HepG2 (cell line): ENCODE data around the gene RNF114. TPM values are rescaled to one million over a fixed set of nuclear protein-coding genes. Genes with fewer than 3 reads are reported as not detected.

Source experiments
- CREB3 ChIP-seq: sonication (generic); formaldehyde crosslinking; IDR thresholded peaks from 2 replicates; pipeline ENCODE4 v1.5.0; 2020; ENCODE audit warnings: missing genetic modification reagents
- DDIT3 ChIP-seq: sonication (generic); formaldehyde crosslinking; IDR thresholded peaks from 2 replicates; pipeline ENCODE4 v1.4.0; 2020; ENCODE audit warnings: mild to moderate bottlenecking, missing genetic modification reagents
- EHMT2 ChIP-seq: fragments of 200-600 bp; sonication (generic); IDR thresholded peaks from 2 replicates; pipeline ENCODE4 v1.7.0; 2017; ENCODE audit warnings: antibody characterized with exemption, low read depth, low read length, borderline replicate concordance
- FLYWCH1 ChIP-seq: sonication (generic); formaldehyde crosslinking; IDR thresholded peaks from 2 replicates; pipeline ENCODE4 v1.8.1; 2023; ENCODE audit warnings: mild to moderate bottlenecking, missing genetic modification reagents
- GATAD1 ChIP-seq: IDR thresholded peaks from 2 replicates; pipeline ENCODE4 v1.6.1; 2016; ENCODE audit warnings: missing genetic modification reagents, missing compliant biosample characterization
- HOXA9 ChIP-seq: sonication (generic); formaldehyde crosslinking; IDR thresholded peaks from 2 replicates; pipeline ENCODE4 v1.8.1; 2022; ENCODE audit warnings: missing genetic modification reagents, mild to moderate bottlenecking, moderate library complexity, borderline replicate concordance
- MLX ChIP-seq: IDR thresholded peaks from 2 replicates; pipeline ENCODE4 v1.6.1; 2016
- NCOR1 ChIP-seq: fragments of 200-600 bp; sonication (generic); IDR thresholded peaks from 2 replicates; pipeline ENCODE4 v1.7.0; 2017; ENCODE audit warnings: antibody characterized with exemption, low read length, borderline replicate concordance
- RFX1 ChIP-seq: fragments of 450-650 bp; IDR thresholded peaks from 2 replicates; pipeline ENCODE4 v1.6.1; 2017
- SAP130 ChIP-seq: IDR thresholded peaks from 2 replicates; pipeline ENCODE4 v1.6.1; 2016; ENCODE audit warnings: low read depth
- ZEB1 ChIP-seq: IDR thresholded peaks from 2 replicates; pipeline ENCODE4 v1.6.1; 2012; ENCODE audit warnings: mild to moderate bottlenecking, low read depth, inconsistent platforms; ENCODE audit not compliant: insufficient replicate concordance
- ZNF382 ChIP-seq: sonication (generic); formaldehyde crosslinking; IDR thresholded peaks from 2 replicates; pipeline ENCODE4 v1.5.0; 2020; ENCODE audit warnings: missing genetic modification reagents, mild to moderate bottlenecking, borderline replicate concordance
- ZNF512 ChIP-seq: sonication (generic); formaldehyde crosslinking; IDR thresholded peaks from 2 replicates; pipeline ENCODE4 v1.4.0; 2020; ENCODE audit warnings: mild to moderate bottlenecking, missing genetic modification reagents
- ZNF589 ChIP-seq: sonication (generic); formaldehyde crosslinking; conservative IDR thresholded peaks from 2 replicates; pipeline ENCODE4 v1.8.0; 2022; ENCODE audit warnings: mild to moderate bottlenecking, moderate library complexity, missing genetic modification reagents
- ZNF639 ChIP-seq: conservative IDR thresholded peaks from 2 replicates; pipeline ENCODE4 v1.6.1; 2018; ENCODE audit warnings: missing genetic modification reagents
- ZNF660 ChIP-seq: sonication (generic); formaldehyde crosslinking; IDR thresholded peaks from 2 replicates; pipeline ENCODE4 v1.5.1; 2020; ENCODE audit warnings: mild to moderate bottlenecking, low read depth, missing genetic modification reagents, borderline replicate concordance
- polyA plus RNA-seq, 8 experiments: library from polyadenylated mRNA; depleted of rRNA in 3 of 8; stranded (reverse) in 7 of 8; unstranded in 1 of 8; fragments of >200 nt; fragmentation: Illumina TruSeq in 4 of 8; extraction: Trizol in 4 of 8; gene quantifications; 2 replicates each; pipeline versions ENCODE4 v1.2.1 to v1.2.3, GENCODE V29; 2011 to 2016; ENCODE audit warnings: low read depth in 4 of 8, missing spikeins in 1 of 8, mixed read lengths in 1 of 8; ENCODE audit not compliant: insufficient read depth in 1 of 8
- total RNA-seq, 5 experiments: library from RNA; depleted of rRNA; stranded (reverse); fragments of >200 nt; fragmentation: Illumina TruSeq; extraction: Trizol; gene quantifications; 2 replicates each; pipeline ENCODE4 v1.2.3, GENCODE V29; 2016; ENCODE audit warnings: low read depth in 1 of 5
- TF ChIP-seq, protein P1 (sequence below): sonication (generic); formaldehyde crosslinking; IDR thresholded peaks from 2 replicates; pipeline ENCODE4 v1.4.0; 2020; ENCODE audit warnings: mild to moderate bottlenecking, low read depth, missing genetic modification reagents
- TF ChIP-seq, protein P2 (sequence below): sonication (generic); formaldehyde crosslinking; IDR thresholded peaks from 2 replicates; pipeline ENCODE4 v1.5.0; 2020; ENCODE audit warnings: mild to moderate bottlenecking, missing genetic modification reagents, borderline replicate concordance

RNF114 gene
- total and polyA plus RNA-seq, 2 of the 13 experiments (the other 11 are each of a cell fraction or from before 2014, with no cell fraction given): 119 to 126 TPM

- TF ChIP-seq ZNF639 (no peak), GATAD1 (CRISPR knock-in tag) (peak; percentile 43; the same call in 1 of the 2 replicates), ZNF512 (no peak), ZNF660 (CRISPR knock-in tag) (no peak), ZEB1 (no peak), RFX1 (no peak), HOXA9 (CRISPR knock-in tag) (no peak), ZNF589 (CRISPR knock-in tag) (no peak), ZNF382 (CRISPR knock-in tag) (no peak), CREB3 (no peak), SAP130 (CRISPR knock-in tag) (peak; percentile 67; the same call in 1 of the 2 replicates), FLYWCH1 (no peak), NCOR1 (no peak), DDIT3 (no peak), EHMT2 (no peak), MLX (CRISPR knock-in tag) (no peak; the same call in 1 of the 2 replicates)
- TF ChIP-seq, protein P1, sequence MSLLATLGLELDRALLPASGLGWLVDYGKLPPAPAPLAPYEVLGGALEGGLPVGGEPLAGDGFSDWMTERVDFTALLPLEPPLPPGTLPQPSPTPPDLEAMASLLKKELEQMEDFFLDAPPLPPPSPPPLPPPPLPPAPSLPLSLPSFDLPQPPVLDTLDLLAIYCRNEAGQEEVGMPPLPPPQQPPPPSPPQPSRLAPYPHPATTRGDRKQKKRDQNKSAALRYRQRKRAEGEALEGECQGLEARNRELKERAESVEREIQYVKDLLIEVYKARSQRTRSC (CRISPR knock-in tag): no peak
- TF ChIP-seq, protein P2, sequence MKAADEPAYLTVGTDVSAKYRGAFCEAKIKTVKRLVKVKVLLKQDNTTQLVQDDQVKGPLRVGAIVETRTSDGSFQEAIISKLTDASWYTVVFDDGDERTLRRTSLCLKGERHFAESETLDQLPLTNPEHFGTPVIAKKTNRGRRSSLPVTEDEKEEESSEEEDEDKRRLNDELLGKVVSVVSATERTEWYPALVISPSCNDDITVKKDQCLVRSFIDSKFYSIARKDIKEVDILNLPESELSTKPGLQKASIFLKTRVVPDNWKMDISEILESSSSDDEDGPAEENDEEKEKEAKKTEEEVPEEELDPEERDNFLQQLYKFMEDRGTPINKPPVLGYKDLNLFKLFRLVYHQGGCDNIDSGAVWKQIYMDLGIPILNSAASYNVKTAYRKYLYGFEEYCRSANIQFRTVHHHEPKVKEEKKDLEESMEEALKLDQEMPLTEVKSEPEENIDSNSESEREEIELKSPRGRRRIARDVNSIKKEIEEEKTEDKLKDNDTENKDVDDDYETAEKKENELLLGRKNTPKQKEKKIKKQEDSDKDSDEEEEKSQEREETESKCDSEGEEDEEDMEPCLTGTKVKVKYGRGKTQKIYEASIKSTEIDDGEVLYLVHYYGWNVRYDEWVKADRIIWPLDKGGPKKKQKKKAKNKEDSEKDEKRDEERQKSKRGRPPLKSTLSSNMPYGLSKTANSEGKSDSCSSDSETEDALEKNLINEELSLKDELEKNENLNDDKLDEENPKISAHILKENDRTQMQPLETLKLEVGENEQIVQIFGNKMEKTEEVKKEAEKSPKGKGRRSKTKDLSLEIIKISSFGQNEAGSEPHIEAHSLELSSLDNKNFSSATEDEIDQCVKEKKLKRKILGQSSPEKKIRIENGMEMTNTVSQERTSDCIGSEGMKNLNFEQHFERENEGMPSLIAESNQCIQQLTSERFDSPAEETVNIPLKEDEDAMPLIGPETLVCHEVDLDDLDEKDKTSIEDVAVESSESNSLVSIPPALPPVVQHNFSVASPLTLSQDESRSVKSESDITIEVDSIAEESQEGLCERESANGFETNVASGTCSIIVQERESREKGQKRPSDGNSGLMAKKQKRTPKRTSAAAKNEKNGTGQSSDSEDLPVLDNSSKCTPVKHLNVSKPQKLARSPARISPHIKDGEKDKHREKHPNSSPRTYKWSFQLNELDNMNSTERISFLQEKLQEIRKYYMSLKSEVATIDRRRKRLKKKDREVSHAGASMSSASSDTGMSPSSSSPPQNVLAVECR: peak; percentile 18; the same call in 1 of the 2 replicates
Observed at GRCh38 chr20:49928411-49929141, 7.6 kb upstream of the RNF114 start (continued).
